Measurements from ENCODE around the gene PARD3. TPM values are rescaled to one million over a fixed set of nuclear protein-coding genes. Genes with fewer than 3 reads are reported as not detected.
A peak's percentile ranks its signal among the peaks of the same experiment; 100 is the strongest.

Gene PARD3
- total RNA-seq, 1 experiment from 2014 or later = 154 TPM

DNA sequence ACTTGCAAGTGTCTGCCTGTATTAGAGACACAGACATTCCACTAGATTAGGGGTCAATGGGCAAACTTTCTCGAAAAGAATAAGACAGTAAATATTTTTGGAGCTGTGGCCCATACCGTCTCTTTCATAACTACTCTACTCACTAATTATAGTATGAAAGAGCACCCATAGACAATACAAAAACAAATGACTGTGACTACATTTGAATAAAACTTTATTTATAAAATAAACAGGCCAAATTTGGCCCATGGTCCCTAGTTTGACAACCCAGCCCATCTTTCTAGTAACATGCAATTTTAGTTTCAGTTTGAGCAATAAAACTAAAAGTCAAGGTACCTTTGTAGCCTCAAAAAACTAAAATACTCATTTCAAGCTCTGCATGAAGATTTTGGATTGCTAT, 294.6 kb downstream of the PARD3 start:
- intact Hi-C loops (cut with micrococcal nuclease) = loop anchor here (10.0 kb wide), 1 partner anchor 396 kb away; no protein-coding TSS in a partner anchor
- H3K36me3 ChIP-seq (ENCODE audit: low read depth, low read length) = 0 out of 2 replicates have a peak, but pooled peaks cover 3% of the 10 kb centered on the region
- TSS peak; percentile 50 for BruUV-seq (replicated peaks)
- ATAC-seq (no peak), DNase-seq (no peak)
- no peaks in the 10 kb centered on the region for H4K20me1 ChIP-seq (ENCODE audit: low read length)
- no peaks in the 10 kb centered on the region for H3F3A ChIP-seq (ENCODE audit: low read length, unreplicated experiment)
- H3K9me3 ChIP-seq (ENCODE audit: low read length) = no peaks in the 10 kb centered on the region
- CTCF ChIA-PET = interaction anchor here (0.7 to 3.3 kb wide), 4 partner anchors 8 to 201 kb away, joined by 3 to 13 read pairs (median 3); no protein-coding TSS in a partner anchor
- no peak overlapping the region for H2AFZ ChIP-seq (ENCODE audit: low read length)
- TF ChIP-seq EZH2 (IDR thresholded peaks at IDR 0.05; ENCODE audit: low read length, unreplicated experiment) (no peak), EZH2phosphoT487 (IDR thresholded peaks at IDR 0.05; ENCODE audit: borderline replicate concordance, low read length) (no peak)
- TF ChIP-seq, protein P1, sequence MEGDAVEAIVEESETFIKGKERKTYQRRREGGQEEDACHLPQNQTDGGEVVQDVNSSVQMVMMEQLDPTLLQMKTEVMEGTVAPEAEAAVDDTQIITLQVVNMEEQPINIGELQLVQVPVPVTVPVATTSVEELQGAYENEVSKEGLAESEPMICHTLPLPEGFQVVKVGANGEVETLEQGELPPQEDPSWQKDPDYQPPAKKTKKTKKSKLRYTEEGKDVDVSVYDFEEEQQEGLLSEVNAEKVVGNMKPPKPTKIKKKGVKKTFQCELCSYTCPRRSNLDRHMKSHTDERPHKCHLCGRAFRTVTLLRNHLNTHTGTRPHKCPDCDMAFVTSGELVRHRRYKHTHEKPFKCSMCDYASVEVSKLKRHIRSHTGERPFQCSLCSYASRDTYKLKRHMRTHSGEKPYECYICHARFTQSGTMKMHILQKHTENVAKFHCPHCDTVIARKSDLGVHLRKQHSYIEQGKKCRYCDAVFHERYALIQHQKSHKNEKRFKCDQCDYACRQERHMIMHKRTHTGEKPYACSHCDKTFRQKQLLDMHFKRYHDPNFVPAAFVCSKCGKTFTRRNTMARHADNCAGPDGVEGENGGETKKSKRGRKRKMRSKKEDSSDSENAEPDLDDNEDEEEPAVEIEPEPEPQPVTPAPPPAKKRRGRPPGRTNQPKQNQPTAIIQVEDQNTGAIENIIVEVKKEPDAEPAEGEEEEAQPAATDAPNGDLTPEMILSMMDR (conservative IDR thresholded peaks at IDR 0.05; ENCODE audit: low read depth, low read length) = no peak
- H3K27me3 ChIP-seq (ENCODE audit: low read length) = no peaks in the 10 kb centered on the region
- peak overlapping the region; percentile 84 for H3K27ac ChIP-seq (ENCODE audit: low read length)
- no peaks in the 10 kb centered on the region for H3K9me2 ChIP-seq (replicated peaks; ENCODE audit: low read length)
- peak overlapping the region; percentile 64 for H3K4me2 ChIP-seq (ENCODE audit: low read length)
- POLR2A ChIA-PET (ENCODE audit: unreplicated experiment) = interaction anchor here (0.7 to 1.6 kb wide), 3 partner anchors 8 to 1564 kb away, joined by 4 to 7 read pairs (median 4); no protein-coding TSS in a partner anchor
- peaks cover 63% of the 10 kb centered on the region for H3K79me2 ChIP-seq (ENCODE audit: low read length)
- H3K4me1 ChIP-seq (ENCODE audit: insufficient read depth, low read length) = peaks cover 58% of the 10 kb centered on the region
- H3K4me3 ChIP-seq (ENCODE audit: low read length) = peak overlapping the region; percentile 4; the same call in 1 of the 2 replicates
- peak overlapping the region; percentile 55 for H3K9ac ChIP-seq (ENCODE audit: low read length)

DNA sequence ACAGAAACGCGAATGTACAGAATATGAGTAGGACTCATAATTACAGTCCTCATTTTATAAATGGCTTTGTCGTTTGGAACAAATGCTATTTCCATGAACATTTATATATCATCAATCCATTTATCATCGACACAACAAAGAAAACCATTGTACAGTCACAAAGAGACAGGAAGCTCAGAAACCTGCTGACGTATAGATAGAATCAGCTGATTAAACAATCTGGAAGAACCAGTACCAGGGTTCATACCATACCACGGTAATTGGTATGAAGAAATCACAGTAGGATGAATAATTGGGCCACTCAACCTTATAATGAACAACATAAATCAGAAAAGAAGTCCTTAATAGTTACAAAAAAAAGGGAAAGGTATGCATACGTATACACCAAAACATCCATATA, 295.0 kb downstream of the PARD3 start:
- peak overlapping the region; percentile 13; the same call in 1 of the 2 replicates for H3K4me3 ChIP-seq (ENCODE audit: low read length)

More for the DNA sequence above, 295.0 kb downstream of the PARD3 start:
- H3K27me3 ChIP-seq (ENCODE audit: low read length) = no peaks in the 10 kb centered on the region
- peak overlapping the region; percentile 66 for H3K9ac ChIP-seq (ENCODE audit: low read length)
- no peaks in the 10 kb centered on the region for H3K9me2 ChIP-seq (replicated peaks; ENCODE audit: low read length)
- H2AFZ ChIP-seq (ENCODE audit: low read length) = peak overlapping the region; percentile 6
- H3K27ac ChIP-seq (ENCODE audit: low read length) = peak overlapping the region; percentile 84
- POLR2A ChIA-PET (ENCODE audit: unreplicated experiment) = interaction anchor here (0.5 to 1.6 kb wide), 4 partner anchors 8 to 1564 kb away, joined by 3 to 7 read pairs (median 4); no protein-coding TSS in a partner anchor
- peak overlapping the region; percentile 64 for H3K4me2 ChIP-seq (ENCODE audit: low read length)
- ATAC-seq (peak; percentile 88), DNase-seq (peak; percentile 100)
- CTCF ChIA-PET = interaction anchor here (1.0 to 3.3 kb wide), 3 partner anchors 8 to 200 kb away, joined by 3 to 13 read pairs (median 3); no protein-coding TSS in a partner anchor
- TF ChIP-seq, protein P1 (conservative IDR thresholded peaks at IDR 0.05; ENCODE audit: low read depth, low read length) = no peak
- TF ChIP-seq EZH2 (IDR thresholded peaks at IDR 0.05; ENCODE audit: low read length, unreplicated experiment) = no peak
- no peak for TF ChIP-seq EZH2phosphoT487 (IDR thresholded peaks at IDR 0.05; ENCODE audit: borderline replicate concordance, low read length)
- H3K36me3 ChIP-seq (ENCODE audit: low read depth, low read length) = peaks cover 5% of the 10 kb centered on the region; the same call in 1 of the 2 replicates
- intact Hi-C loops (cut with micrococcal nuclease) = loop anchor here (10.0 kb wide), 1 partner anchor 395 kb away; no protein-coding TSS in a partner anchor
- H3K9me3 ChIP-seq (ENCODE audit: low read length) = no peaks in the 10 kb centered on the region
- peaks cover 58% of the 10 kb centered on the region for H3K79me2 ChIP-seq (ENCODE audit: low read length)
- H3F3A ChIP-seq (ENCODE audit: low read length, unreplicated experiment) = no peaks in the 10 kb centered on the region
- no TSS peak for BruUV-seq (replicated peaks)
- peaks cover 53% of the 10 kb centered on the region for H3K4me1 ChIP-seq (ENCODE audit: insufficient read depth, low read length)
- no peaks in the 10 kb centered on the region for H4K20me1 ChIP-seq (ENCODE audit: low read length)
